ENCODE measurements around the gene C8G.

- no peak for TF ChIP-seq RAD21 (IDR thresholded peaks at IDR 0.05; ENCODE audit: low read depth)
- TF ChIP-seq CTCF (IDR thresholded peaks at IDR 0.05 in 2 of 3, conservative IDR thresholded peaks at IDR 0.05 in 1 of 3; ENCODE audit: borderline replicate concordance in 1 of 3, insufficient read depth in 1 of 3, low read depth in 2 of 3, low read length in 2 of 3): no peak
- TF ChIP-seq CBX3 (IDR thresholded peaks at IDR 0.05; ENCODE audit: low read depth): no peak
- no peak for TF ChIP-seq CEBPB (IDR thresholded peaks at IDR 0.05; ENCODE audit: low read depth)
Measured at GRCh38 chr9:136900556-136900955, 44.5 kb upstream of the C8G start.
